COLO668 (cell line): ENCODE data around the gene PAPSS1.

Source experiments
- DNase-seq: peaks from one replicate; lab custom pipeline; 2025; ENCODE audit not compliant: unreplicated experiment; lab: John Stamatoyannopoulos, UW

The PAPSS1 gene

DNA sequence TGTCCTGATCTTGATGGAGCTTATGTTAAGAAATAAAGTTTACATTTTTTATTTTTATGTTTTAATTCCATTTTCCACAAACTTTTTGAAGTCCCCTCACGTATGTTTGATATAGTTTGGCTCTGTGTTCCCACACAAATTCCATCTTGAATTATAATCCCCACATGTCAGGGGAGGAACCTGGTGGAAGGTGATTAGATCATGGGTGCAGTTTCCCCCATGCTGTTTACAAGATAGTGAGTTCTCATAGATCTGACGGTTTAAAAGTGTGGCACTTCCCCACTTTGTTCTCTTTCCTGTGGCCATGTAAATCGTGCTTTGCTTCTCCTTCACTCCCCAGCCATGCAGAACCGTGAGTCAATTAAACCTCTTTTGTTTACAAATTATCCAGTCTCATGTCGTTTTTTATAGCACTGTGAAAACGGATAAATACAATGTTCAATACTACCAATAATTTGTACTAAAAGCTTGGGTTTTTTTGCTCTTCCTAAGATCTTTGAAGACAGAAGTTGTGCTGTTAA, 89.8 kb downstream of the PAPSS1 start:
- no peak for DNase-seq

DNA sequence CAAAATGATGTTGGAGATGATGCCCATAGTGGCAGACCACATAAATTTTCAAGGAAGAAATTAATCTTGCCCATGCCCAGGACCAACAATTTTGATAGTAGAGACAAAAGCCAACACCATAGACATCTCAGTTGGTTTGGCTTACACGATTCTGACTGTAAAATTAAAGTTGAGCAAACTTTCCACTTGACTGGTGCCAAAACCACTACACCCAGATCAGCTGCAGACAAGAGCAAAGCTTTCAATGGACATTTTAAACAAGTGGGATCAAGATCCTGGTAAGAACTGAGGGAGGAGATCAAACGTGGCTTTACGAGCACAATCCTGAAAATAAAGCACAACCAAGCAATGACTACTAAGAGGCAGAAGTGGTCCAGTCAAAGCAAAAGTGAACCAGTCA, 90.7 kb downstream of the PAPSS1 start:
- no peak for DNase-seq

DNA sequence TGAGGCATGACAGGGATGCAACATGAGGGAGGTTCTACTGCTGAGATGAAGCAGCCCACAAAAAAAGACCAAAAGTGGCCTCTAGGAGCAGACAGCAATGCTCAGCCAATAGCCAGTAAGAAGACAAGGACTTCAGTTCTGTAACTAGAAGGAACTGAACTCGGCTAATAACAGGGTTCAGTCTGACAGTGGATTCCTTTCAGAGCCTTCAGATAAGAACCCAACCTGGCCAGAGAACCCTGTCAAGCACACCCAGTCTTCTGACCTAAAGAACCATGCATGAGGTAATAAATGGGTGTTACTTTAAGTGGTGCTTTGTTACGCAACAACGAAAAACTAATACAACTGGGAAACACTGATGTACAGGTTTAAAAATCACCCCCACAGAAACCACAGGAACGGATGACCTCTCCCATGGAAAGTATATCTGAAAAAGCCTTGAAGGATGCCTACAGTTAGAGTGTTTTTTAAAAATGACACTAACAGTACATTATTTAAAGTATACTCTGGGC, 94.6 kb downstream of the PAPSS1 start:
- DNase-seq, result no peak

DNA sequence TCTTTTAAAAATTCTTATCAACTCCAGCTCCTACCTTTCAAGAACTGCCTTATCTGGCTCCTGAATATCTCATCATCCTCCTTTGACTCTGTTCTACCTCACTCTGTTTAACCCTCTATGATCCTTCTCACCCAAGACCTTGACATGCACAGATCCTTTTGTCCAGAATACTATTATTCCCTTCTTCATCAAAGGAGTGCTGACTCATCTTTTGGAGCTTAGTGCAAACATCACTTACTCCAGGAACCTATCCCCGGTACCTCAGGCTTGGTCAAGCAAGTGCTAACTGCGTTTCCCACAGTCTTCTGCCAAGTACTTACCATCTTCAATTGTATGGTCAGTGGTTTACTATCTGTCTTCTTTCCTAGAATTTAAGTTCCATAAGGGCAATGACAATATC, 96.0 kb downstream of the PAPSS1 start:
- DNase-seq, result no peak

DNA sequence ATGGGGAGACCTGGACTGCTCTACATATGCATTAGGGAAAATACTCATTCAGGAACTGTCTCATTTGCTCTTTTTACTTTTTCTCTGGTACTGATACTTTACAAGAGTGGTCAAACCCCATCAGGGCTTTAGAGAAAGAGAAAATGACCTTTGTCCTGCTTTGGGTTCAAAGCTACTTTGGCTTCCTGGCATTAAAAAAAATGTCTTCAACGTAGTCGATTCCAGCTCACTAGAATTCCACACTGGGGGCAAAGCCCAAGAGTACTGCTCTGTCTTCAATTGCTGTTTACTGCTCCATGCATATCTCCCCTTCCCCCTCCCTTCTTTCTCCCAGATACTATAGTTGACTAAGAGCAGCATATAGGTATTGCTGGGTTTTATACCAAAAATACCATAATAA, 98.0 kb downstream of the PAPSS1 start:
- DNase-seq, result no peak

DNA sequence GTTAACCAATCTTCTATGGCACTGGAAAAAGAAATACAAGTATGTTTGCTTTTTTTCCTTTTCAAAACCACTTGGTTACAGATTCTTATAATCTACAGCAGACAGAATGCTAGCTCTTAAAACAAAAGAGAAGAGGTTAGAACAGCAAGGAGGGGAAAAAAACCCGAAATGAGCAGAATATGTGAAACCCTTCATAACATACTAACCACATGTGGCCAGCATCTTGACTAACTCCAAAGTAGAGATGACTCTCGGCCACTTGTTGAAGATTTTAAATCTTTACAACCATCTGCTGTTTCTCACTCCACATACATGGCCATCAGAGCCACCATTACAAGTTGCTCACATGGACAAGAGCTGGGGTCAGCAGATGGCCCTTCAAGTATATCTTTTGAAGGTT, 100.3 kb downstream of the PAPSS1 start:
- DNase-seq, result no peak

DNA sequence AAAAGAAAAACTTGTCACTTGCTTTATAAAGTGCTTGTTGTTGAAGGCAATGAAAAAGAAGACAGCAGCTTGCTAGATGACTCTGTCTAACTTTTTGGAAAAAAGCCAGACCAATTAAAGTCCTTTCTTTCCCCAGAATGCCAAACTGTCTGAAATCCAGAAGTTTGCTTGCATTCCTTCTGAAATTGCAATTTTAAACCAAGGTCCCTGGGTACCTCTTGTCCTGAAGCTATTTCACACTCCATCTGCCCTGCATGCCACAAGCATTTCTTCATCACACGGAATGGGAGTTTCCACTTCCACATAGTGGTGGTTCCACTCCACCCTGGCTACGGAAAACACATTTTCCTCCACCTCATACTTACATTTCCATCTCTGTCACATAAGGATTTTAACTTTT, 101.0 kb downstream of the PAPSS1 start:
- no peak for DNase-seq

DNA sequence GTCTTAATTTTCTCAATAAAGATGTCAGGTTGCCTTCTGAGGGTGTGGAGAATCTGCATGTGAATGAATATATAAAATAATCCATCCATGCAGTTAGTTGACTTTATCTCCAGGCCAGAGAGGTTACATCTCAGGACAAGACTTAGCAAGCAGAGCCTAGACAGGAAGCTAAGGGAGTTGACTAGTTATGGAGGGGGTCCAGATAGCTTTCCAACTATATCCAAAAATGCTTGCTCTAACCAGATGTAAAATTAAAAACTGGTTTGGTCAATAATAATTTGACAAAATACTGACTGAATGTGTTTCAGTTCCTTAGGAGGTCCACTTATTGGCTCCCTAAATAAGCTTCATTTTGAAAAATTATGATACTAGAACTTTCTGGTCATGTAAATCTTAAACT, 101.4 kb downstream of the PAPSS1 start:
- no peak for DNase-seq

DNA sequence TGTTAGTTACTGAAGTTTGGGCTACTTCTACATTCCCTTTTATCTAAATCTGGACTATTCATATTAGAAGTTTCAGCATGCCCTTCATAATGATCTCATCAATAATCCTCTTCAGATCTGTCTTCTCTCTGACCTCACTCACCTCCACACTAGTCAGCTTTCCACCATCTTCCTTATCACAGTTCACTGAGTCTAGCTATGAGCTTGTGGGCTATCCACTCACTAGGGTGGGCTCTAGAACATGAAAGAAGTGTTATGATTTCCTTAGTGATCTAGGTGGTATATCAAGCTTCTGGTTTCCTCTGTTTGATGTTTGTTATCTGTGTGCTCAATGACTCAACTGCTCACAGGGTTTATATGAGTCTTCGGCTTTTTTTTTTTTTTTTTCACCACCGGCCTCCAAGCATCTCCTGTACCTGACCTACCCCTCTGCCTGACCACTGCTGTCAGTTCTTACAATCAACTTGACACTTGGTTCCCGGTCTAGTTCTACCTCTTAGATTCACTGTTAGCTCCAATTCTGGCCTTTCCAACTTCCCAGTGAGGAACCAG, 103.1 kb downstream of the PAPSS1 start:
- DNase-seq, result no peak

DNA sequence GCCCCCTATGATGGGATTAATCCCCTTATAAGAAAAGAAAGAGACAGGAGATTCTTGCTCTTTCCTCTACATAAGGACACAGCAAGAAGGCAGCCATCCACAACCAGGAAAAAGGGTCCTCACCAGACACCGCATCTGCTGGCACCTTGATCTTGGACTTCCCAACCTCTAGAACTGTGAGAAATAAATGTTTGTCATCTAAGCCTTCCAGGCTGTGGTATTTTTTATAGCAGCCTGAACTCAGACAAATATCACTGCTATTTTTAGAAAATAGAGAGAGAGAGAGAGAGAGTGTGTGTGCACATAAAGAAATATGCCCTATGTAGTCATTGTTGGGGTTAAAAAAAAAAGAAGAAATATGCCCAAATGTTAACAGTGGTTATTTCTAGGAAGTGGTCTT, 104.2 kb downstream of the PAPSS1 start:
- DNase-seq, result no peak

DNA sequence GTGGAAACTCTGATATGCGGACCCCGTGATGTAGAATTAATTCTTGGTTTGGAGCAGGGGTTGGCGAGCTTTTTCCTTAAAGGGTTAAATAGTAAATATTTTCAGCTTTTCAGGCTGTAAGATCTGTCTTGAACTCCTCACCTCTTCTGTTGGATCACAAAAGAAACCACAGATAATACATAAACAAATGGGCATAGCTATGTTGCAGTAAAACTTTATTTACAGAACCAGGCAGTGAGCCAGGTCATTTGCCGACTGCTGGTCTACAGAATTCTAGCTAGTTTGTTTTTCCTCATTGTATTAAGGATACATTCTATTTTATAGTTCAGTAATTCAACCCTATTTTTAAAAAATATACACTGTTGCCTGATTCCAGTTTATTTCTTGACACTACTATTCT, 116.6 kb downstream of the PAPSS1 start:
- no peak for DNase-seq

DNA sequence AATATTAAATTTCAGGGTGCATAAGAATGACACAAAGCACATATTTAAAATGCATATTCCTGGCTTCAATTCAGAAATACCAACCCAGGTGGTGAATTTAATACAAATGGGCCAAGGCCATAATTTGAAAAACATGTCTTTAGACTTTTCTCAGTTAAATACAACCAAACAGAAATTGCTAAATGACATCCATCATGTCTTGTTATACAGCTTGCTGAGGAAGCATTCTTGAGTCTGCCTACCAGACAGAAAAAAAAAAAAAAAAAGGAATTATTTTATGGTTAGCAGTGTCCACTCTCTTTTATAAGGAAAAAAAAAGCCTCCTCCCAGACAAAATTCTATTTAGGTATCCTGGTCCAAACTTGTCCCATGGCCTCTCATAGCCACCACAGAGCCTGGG, 119.1 kb downstream of the PAPSS1 start:
- DNase-seq, result no peak

DNA sequence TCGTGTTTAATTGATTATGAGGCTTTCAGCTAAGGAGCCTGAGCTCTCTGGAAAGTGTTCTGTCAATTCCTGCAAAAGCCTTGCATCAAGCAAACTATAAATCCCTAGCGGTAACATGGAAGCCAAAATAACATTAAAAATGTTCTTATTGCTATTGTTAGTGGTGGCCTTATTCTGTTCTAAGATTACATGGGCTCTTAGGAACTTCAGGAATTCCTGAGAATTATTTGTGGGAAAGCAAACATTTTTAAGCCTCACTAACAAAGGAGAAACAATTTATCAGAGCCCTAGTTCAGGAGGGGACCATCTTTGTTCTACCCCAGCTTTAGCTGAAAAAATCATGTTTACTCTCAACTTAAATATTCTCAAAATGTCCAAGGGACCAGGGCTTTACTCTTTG, 119.6 kb downstream of the PAPSS1 start:
- no peak for DNase-seq

DNA sequence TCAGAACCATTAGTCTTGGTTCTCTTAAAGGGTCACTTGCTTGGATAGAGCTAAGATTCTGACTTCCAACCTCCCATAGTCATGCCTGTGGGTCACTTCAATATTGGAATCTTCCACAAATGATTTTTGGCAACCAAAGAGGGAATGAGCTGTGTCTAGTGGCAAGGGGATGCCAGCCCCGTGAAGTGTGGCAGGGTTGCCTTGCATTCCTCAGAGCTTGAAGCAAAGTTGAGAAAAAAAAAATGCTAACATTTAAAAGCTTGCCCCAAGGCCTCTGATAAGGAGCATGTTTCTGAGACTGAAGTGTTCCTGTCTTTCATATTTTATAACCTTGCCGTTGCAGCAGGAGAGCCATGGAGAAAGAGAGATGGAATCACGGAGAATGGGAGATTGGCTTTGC, 120.2 kb downstream of the PAPSS1 start:
- no peak for DNase-seq

DNA sequence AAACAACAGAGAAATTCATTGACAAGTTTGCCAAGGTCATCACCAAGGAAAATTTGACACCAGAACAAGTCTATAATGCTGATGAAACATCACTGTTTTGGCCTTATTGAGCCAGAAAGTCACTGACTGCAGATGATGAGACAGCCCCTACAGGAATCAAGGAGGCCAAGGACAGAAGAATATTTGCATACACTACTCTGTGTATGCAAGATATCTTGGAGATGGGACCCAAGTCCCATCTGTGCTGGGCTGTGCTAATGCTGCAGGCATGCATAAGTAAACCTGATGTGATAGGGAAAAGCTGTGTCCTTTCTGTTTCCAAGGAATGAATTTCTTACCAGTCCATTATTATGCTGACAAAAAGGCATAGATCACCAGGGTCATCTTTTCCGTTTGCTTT, 126.8 kb downstream of the PAPSS1 start:
- DNase-seq, result no peak

DNA sequence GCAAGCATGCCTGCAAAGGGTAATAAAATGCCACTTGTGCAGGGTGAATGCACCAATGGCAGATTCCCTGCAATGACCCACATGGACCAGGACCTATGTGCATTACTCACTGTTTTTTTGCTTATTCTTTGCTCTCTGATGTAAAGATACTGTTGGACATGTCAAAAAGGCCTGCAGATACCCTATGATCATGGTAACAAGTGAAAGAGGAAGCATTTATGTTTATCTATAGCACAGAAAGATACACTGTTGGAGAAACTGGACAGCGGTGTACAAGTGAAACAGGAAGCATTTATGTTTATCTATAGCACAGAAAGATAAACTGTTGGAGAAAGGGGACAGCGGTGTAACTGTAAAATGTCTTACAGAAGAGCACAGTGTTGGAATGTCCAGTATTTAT, 127.5 kb downstream of the PAPSS1 start:
- DNase-seq, result no peak

DNA sequence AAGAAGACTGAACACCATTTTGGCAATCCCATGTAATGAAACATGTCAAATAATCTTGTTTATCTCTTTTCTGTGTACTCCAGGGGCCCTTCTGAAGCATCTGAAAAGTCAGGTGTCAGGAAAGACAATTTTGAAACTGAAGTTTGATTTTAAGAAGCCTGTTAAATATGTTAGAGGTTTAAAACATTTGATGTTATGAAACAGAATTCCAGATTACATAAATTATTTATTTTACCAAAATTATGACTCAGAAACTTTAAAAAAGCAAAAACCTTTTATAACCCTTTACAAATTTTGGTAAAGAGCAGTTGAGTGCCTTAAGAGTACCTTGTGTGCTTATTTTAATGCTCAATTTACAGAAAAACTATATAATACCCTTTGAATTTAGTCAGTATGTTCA, 130.8 kb downstream of the PAPSS1 start:
- no peak for DNase-seq

DNA sequence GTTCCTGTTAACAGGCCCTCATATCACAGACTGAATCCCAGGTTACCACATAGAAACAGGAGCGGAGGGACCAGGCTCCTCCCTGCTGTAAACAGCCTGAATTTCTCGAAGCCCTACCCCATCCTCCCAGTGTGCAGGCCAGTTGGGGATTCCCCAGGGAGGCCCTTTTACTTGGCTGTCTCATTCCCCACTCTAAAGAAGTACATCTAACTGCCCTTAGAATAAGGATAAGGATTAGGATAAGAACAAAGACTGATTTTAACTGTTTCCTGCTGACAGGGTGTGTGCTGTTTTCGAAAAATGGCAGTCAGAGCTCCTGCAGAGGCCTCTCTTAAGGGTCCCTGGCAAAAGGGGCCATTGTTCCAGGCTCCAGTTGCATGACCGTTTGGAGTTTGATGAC, 133.7 kb downstream of the PAPSS1 start:
- DNase-seq, result no peak

DNA sequence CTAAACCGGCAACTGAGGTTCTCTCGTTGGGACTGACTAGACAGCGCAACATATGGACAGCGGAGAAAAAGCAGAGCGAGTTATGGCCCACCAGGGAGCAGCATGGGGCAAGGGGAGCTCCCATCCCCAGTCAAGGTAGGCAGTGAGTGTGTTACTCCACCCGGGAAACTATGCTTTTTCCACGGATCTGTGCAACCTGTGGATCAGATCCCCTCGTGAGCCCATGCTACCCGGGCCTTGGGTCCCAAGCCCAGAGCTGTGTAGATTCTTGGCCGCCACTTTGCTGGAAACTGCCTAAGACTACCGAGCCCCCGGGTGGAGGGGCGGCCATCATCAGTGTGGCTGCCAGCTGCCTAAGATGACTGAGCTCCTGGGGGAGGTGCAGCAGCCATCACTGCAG, 140.9 kb downstream of the PAPSS1 start:
- no peak for DNase-seq

DNA sequence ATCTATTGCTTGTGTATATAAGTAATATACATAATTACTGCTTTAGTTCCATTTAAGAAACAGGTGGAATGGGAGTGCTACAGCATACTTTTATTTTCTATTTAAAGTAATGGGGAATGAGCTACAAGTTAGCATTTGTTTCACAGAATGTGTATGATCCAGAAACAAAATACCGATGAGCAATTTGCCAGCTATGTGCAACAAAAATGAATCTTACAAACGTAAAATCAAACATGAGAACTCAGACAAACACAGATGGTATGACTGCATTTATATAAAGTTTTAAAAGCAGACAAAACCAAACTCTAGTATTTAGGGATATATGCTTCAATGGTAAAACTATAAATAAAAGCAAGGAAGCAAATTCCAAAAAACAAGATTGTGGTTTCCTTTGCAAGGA, 141.7 kb downstream of the PAPSS1 start:
- DNase-seq, result no peak

DNA sequence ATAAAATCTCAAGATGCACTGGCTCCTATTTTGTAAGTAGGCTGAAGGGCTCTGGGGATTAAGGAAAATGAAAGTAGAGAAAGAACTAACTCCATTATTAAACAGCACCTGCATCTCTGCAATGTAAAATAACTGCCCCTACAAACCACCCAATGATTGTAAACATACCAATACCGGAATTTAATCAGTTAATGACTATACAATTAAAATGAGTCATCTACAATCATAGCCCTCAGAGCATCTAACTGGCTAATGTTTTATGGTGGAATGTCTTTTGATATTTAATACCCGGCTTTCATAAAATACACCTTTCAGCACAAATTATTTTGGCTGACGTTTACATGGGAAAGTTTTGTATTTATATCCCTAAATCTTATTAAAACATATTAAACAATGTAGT, 142.3 kb downstream of the PAPSS1 start:
- no peak for DNase-seq

DNA sequence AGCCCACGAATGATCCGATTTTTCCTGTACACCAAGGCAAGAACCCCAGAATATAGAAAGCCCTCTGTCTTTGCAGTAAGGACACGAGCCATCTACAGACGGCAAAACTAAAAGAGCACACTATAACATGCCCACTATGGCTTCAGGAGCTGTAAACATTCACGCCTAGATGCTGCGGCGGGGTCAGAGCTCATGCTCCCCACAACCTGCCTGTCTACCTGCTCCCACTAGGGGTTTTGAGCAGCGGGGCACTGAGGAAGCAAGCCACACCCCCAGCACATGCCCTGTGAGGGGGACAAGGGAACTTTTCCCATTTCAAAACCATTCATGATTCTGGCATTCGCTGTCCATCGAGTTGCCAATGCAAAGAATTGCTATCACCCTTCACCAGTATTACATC, 144.8 kb downstream of the PAPSS1 start:
- DNase-seq, result no peak

DNA sequence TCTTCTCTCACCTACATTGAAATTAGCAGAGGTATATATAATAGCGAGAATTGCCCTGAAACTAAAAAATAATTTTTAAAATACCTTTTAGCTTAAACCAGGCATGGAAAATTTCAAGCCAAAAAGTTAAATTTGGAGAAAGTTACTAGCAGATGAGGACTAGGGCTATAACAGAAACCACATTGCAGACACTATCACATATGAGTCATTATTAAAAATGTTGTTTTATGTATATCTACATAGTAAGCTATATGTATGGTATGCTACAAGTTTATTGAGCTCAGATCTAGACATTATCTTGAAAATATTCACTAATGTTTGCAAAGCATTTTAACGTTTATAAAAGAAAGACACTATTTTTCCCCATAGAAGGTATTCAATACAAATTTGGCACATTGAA, 147.8 kb downstream of the PAPSS1 start:
- no peak for DNase-seq

DNA sequence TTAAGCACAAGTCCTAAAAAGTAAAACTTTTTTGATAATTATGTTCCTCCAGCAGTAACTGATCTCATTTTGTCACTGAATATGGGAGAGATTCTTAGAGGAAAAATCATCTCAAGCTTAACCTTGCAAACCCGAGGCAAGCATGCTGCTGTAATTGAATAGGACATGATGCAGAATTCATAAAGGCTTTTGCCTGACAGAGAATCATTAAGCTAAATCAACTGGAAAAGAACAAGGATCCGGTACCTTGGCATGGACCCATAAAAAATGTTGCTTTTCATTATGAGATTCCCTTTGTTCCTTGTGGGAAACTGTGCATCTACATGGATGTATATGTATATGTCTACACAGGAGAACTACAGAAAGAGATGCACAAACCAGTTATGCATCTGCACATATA, 149.1 kb downstream of the PAPSS1 start:
- no peak for DNase-seq
